Natural killer cell (primary cell): Measurements from ENCODE around the gene SLC8A1. TPM values are rescaled to one million over a fixed set of nuclear protein-coding genes. Genes with fewer than 3 reads are reported as not detected.

Experiments
- ATAC-seq, 3 donors: fragments of 150-1000 bp in 2 of 3; fragments of 200-7000 bp in 1 of 3; cut with Tn5 transposase; 1 replicate in 1 of 3; 2 replicates in 2 of 3; pipeline ENCODE4 v1.10.0; 2021; ENCODE audit warnings: mild to moderate bottlenecking in 2 of 3, moderate library complexity in 2 of 3
- DNase-seq, 2 donors: peaks; one replicate each; pipeline versions ENCODE4 v3.0.0 to v3.0.0-alpha.2; 2013 to 2021; ENCODE audit warnings: mixed read lengths in 1 of 2
- H3K27ac ChIP-seq: one replicate; pipeline ENCODE4 v1.5.1; 2013; ENCODE audit warnings: mild to moderate bottlenecking, low read length
- H3K27me3 ChIP-seq: one replicate; pipeline ENCODE4 v1.6.1; 2013; ENCODE audit warnings: low read length; ENCODE audit not compliant: control insufficient read depth, insufficient read depth
- H3K36me3 ChIP-seq: one replicate; pipeline ENCODE4 v1.6.1; 2013; ENCODE audit warnings: low read length; ENCODE audit not compliant: control insufficient read depth, insufficient read depth
- H3K4me1 ChIP-seq: one replicate; pipeline ENCODE4 v1.6.1; 2013; ENCODE audit warnings: low read length; ENCODE audit not compliant: control insufficient read depth, insufficient read depth
- H3K4me3 ChIP-seq: one replicate; pipeline ENCODE4 v1.5.1; 2013; ENCODE audit warnings: low read length
- H3K9me3 ChIP-seq: one replicate; pipeline ENCODE4 v1.6.1; 2013; ENCODE audit warnings: low read length; ENCODE audit not compliant: control insufficient read depth, insufficient read depth
- H3K27ac Mint-ChIP-seq, 2 donors: one replicate each; pipeline ENCODE4 v1.8.0; 2022; ENCODE audit warnings: mild to moderate bottlenecking in 2 of 2, mixed read lengths in 2 of 2, moderate library complexity in 1 of 2
- H3K27me3 Mint-ChIP-seq, 2 donors: one replicate each; pipeline ENCODE4 v1.8.0; 2022; ENCODE audit warnings: low read depth in 2 of 2, mixed read lengths in 2 of 2
- H3K36me3 Mint-ChIP-seq: one replicate; pipeline ENCODE4 v1.8.0; 2022; ENCODE audit warnings: mixed read lengths
- H3K4me1 Mint-ChIP-seq, 2 donors: one replicate each; pipeline ENCODE4 v1.8.0; 2022; ENCODE audit warnings: mixed read lengths in 2 of 2
- H3K4me3 Mint-ChIP-seq: one replicate; pipeline ENCODE4 v1.8.0; 2022; ENCODE audit warnings: mild to moderate bottlenecking, moderate library complexity, mixed read lengths
- H3K9me3 Mint-ChIP-seq, 2 donors: one replicate each; pipeline ENCODE4 v1.8.0; 2022; ENCODE audit warnings: mixed read lengths in 2 of 2
- CTCF ChIP-seq: fragments of 200-600 bp; IDR thresholded peaks from one replicate; pipeline ENCODE4 v1.8.0; 2022; ENCODE audit warnings: antibody characterized with exemption
- WGBS: methylation state at CpG from one replicate; pipeline ENCODE4 v1.1.7; 2013; ENCODE audit warnings: missing lambda C conversion rate; ENCODE audit not compliant: insufficient coverage; 5-methylcytosine and 5-hydroxymethylcytosine counted together
- intact Hi-C: fragments of 100-400 bp; cut with micrococcal nuclease; formaldehyde crosslinking; loops from one replicate; pipeline ENCODE4 v1.14.2; 2022
- total RNA-seq, 4 donors: library from RNA; stranded (reverse); fragments of 120-200 nt in 1 of 4; gene quantifications; one replicate each; pipeline versions ENCODE4 v1.2.3 to v1.2.4, GENCODE V29; 2013 to 2022

The SLC8A1 gene
- total RNA-seq, 3 donors from 2014 or later (not counting 1 experiment from before 2014, with no cell fraction given) = 1.4 to 4.7 (median 3.6) TPM

DNA sequence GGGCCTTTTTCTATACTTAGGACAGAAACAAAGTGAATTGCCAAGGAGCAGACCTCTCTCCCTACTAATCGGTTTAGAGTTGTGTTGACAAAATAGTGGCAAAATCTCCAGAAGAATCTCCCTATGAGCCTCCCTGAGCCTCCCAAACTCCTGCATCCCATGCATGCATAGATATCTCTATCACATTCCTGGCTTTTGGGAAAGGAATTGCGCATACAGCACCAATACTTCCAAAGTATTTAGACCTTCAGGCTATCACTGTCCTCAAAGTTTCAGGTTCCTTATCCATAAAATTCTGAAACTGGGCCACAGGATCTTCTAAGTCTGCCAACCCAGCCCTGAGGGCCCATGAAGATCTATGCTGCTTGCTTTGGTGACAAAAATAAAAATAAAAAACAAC, 152.1 kb downstream of the SLC8A1 start:
- Mint-ChIP-seq H3K4me1 (no peaks in the 10 kb centered on the region), H3K27me3 (no peaks in the 10 kb centered on the region), H3K27ac (no peak overlapping the region), H3K4me3 (no peak overlapping the region), H3K36me3 (no peaks in the 10 kb centered on the region), H3K9me3 (peaks cover 0 to 4% of the 10 kb centered on the region in 2 donors)
- DNase-seq = no peak
- TF ChIP-seq CTCF = no peak
- no peaks in the 10 kb centered on the region for H3K4me1 ChIP-seq
- 97% methylated on average over 2 of the region's 2 CpGs for WGBS
- H3K36me3 ChIP-seq = no peaks in the 10 kb centered on the region
- no peak for ATAC-seq
- H3K27ac ChIP-seq = no peak overlapping the region
- H3K4me3 ChIP-seq = no peak overlapping the region
- no peaks in the 10 kb centered on the region for H3K27me3 ChIP-seq
- intact Hi-C loops = no loop called here
- H3K9me3 ChIP-seq = no peaks in the 10 kb centered on the region

DNA sequence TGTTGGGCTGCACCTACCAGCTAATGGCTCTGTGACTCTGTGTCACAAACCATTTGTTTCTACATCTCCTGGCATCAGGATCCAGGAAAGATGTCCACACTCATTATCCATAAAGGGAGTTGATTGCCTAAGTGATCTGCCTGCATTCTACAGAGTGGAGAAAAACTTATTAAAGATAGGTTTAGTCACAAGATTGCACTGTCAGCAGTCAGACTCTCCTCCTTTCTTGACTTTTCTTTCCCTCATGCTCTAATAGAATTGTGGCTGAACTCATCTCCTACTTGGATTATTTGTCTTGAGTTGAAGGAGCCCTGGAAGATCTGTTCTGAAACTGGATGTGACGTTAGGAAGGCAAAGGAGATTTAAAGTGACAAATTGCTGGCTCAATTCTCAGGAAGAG, 152.7 kb downstream of the SLC8A1 start:
- Mint-ChIP-seq H3K9me3 (peaks cover 0 to 2% of the 10 kb centered on the region in 2 donors), H3K4me1 (no peaks in the 10 kb centered on the region), H3K36me3 (no peaks in the 10 kb centered on the region), H3K4me3 (no peak overlapping the region), H3K27ac (no peak overlapping the region), H3K27me3 (no peaks in the 10 kb centered on the region)
- no peaks in the 10 kb centered on the region for H3K27me3 ChIP-seq
- no peak overlapping the region for H3K4me3 ChIP-seq
- DNase-seq = no peak
- no peaks in the 10 kb centered on the region for H3K9me3 ChIP-seq
- 63% methylated on average over 1 of the region's 1 CpG for WGBS
- intact Hi-C loops = no loop called here
- no peaks in the 10 kb centered on the region for H3K36me3 ChIP-seq
- no peak overlapping the region for H3K27ac ChIP-seq
- no peak for TF ChIP-seq CTCF
- H3K4me1 ChIP-seq = no peaks in the 10 kb centered on the region
- no peak for ATAC-seq

DNA sequence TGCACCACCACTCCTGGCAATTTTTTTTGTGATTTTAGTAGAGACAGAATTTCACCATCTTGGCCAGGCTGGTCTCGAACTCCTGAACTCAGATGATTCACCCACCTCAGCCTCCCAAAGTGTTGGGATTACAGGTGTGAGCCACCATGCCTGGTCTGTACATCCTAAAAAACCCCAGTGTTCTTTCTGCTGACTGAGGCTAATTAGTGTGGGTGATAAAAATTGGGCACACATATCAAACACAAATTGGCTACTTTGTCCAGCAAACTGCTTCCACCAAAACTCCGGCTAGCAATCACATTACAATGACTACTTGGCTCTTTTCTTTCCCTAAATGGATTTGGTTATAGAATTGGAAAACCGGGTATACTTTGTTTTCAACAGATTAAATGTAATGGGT, 153.9 kb downstream of the SLC8A1 start:
- no peaks in the 10 kb centered on the region for H3K4me1 Mint-ChIP-seq
- no peaks in the 10 kb centered on the region for H3K27me3 Mint-ChIP-seq
- H3K27ac Mint-ChIP-seq = no peak overlapping the region
- intact Hi-C loops = no loop called here
- no peak for DNase-seq
- Histone ChIP-seq H3K9me3 (no peaks in the 10 kb centered on the region), H3K4me1 (no peaks in the 10 kb centered on the region), H3K36me3 (no peaks in the 10 kb centered on the region), H3K27ac (no peak overlapping the region), H3K4me3 (no peak overlapping the region), H3K27me3 (no peaks in the 10 kb centered on the region)
- WGBS = 86% methylated on average over 1 of the region's 3 CpGs
- no peak for TF ChIP-seq CTCF
- no peak overlapping the region for H3K4me3 Mint-ChIP-seq
- H3K9me3 Mint-ChIP-seq = no peaks in the 10 kb centered on the region
- ATAC-seq = no peak
- no peaks in the 10 kb centered on the region for H3K36me3 Mint-ChIP-seq

DNA sequence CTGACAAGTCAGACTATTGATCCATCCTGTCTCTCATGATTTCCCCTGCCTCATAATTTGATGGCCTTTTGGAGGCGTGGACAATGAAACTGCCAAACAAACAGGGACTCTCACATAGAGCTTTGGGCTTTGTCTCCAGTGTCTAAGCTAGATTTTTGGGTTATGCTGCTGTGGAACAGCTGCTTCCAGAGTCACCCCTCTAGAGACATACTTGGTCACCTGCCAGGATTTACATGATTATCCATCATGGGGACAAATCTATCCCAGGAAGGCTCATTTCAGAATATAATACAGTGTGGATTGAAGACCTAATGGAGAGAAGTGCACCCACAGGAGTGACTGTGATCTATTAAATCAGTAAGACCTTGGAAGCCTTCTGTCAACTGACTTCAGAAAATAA, 159.6 kb downstream of the SLC8A1 start:
- H3K27me3 Mint-ChIP-seq = no peaks in the 10 kb centered on the region
- no peaks in the 10 kb centered on the region for H3K4me1 Mint-ChIP-seq
- Histone ChIP-seq H3K4me3 (no peak overlapping the region), H3K27ac (no peak overlapping the region), H3K4me1 (no peaks in the 10 kb centered on the region), H3K9me3 (no peaks in the 10 kb centered on the region), H3K36me3 (no peaks in the 10 kb centered on the region), H3K27me3 (no peaks in the 10 kb centered on the region)
- ATAC-seq (no peak), DNase-seq (no peak)
- no peak overlapping the region for H3K4me3 Mint-ChIP-seq
- TF ChIP-seq CTCF = no peak
- no peak overlapping the region for H3K27ac Mint-ChIP-seq
- H3K9me3 Mint-ChIP-seq = no peaks in the 10 kb centered on the region
- WGBS = 92% methylated on average over 1 of the region's 1 CpG
- intact Hi-C loops = no loop called here
- no peaks in the 10 kb centered on the region for H3K36me3 Mint-ChIP-seq
